Progenitor cell of endocrine pancreas (in vitro differentiated cells): ENCODE results near the gene IL5RA. TPM values are rescaled to one million over a fixed set of nuclear protein-coding genes. Genes with fewer than 3 reads are reported as not detected.

Experiments used
- DNase-seq: peaks from one replicate; pipeline ENCODE4 v3.0.0; 2021; ENCODE audit warnings: low spot score; ENCODE audit not compliant: unreplicated experiment
- H3K27ac Mint-ChIP-seq: 2 replicates; pipeline ENCODE4 v1.8.0; 2021; ENCODE audit warnings: mild to moderate bottlenecking, moderate library complexity, mixed read lengths
- H3K27me3 Mint-ChIP-seq: 2 replicates; pipeline ENCODE4 v1.8.0; 2021; ENCODE audit warnings: mixed read lengths
- H3K36me3 Mint-ChIP-seq: 2 replicates; pipeline ENCODE4 v1.8.0; 2022; ENCODE audit warnings: mixed read lengths; ENCODE audit not compliant: insufficient read depth
- H3K4me1 Mint-ChIP-seq: 2 replicates; pipeline ENCODE4 v1.8.0; 2021; ENCODE audit warnings: low read depth, mixed read lengths
- H3K4me3 Mint-ChIP-seq: 2 replicates; pipeline ENCODE4 v1.8.0; 2021; ENCODE audit warnings: low read depth, mild to moderate bottlenecking, moderate library complexity, mixed read lengths
- H3K9me3 Mint-ChIP-seq: 2 replicates; pipeline ENCODE4 v1.8.0; 2021; ENCODE audit warnings: low read depth, mixed read lengths
- CTCF ChIP-seq: fragments of 200-600 bp; sonication (generic); IDR thresholded peaks from one replicate; pipeline ENCODE4 v1.5.0; 2021; ENCODE audit warnings: antibody characterized with exemption, mild to moderate bottlenecking; ENCODE audit not compliant: unreplicated experiment
- total RNA-seq: library from RNA; stranded (reverse); gene quantifications from 2 replicates; pipeline ENCODE4 v1.2.1, GENCODE V29; 2021

IL5RA gene
- total RNA-seq, 1 donor from 2014 or later: not detected

- H3K4me1 Mint-ChIP-seq: no peaks in the 10 kb centered on the region
- no peaks in the 10 kb centered on the region for H3K36me3 Mint-ChIP-seq
- no peaks in the 10 kb centered on the region for H3K27me3 Mint-ChIP-seq
- H3K27ac Mint-ChIP-seq: no peak overlapping the region
- DNase-seq: no peak
- H3K9me3 Mint-ChIP-seq: no peaks in the 10 kb centered on the region
- no peak overlapping the region for H3K4me3 Mint-ChIP-seq
- TF ChIP-seq CTCF: no peak
Measured at GRCh38 chr3:3066378-3066777, 43.8 kb downstream of the IL5RA start.

GRCh38 chr3:3065876-3066275 is 44.3 kb downstream of the IL5RA start:
- Mint-ChIP-seq H3K4me1 (no peaks in the 10 kb centered on the region), H3K36me3 (no peaks in the 10 kb centered on the region), H3K27ac (no peak overlapping the region), H3K4me3 (no peak overlapping the region), H3K27me3 (no peaks in the 10 kb centered on the region), H3K9me3 (no peaks in the 10 kb centered on the region)
- DNase-seq: no peak
- TF ChIP-seq CTCF: no peak

GRCh38 chr3:3064297-3064696 is 45.9 kb downstream of the IL5RA start:
- no peaks in the 10 kb centered on the region for H3K4me1 Mint-ChIP-seq
- no peaks in the 10 kb centered on the region for H3K9me3 Mint-ChIP-seq
- no peak for DNase-seq
- no peak overlapping the region for H3K27ac Mint-ChIP-seq
- H3K27me3 Mint-ChIP-seq: no peaks in the 10 kb centered on the region
- no peak overlapping the region for H3K4me3 Mint-ChIP-seq
- H3K36me3 Mint-ChIP-seq: no peaks in the 10 kb centered on the region
- no peak for TF ChIP-seq CTCF

GRCh38 chr3:3059645-3060044 is 50.5 kb downstream of the IL5RA start:
- H3K9me3 Mint-ChIP-seq: no peaks in the 10 kb centered on the region

GRCh38 chr3:3053974-3054373 is 56.2 kb downstream of the IL5RA start:
- Mint-ChIP-seq H3K4me3 (no peak overlapping the region), H3K27me3 (no peaks in the 10 kb centered on the region), H3K4me1 (peaks cover 12% of the 10 kb centered on the region)

More at GRCh38 chr3:3059645-3060044, 50.5 kb downstream of the IL5RA start:
- TF ChIP-seq CTCF: no peak
- no peak overlapping the region for H3K27ac Mint-ChIP-seq
- no peaks in the 10 kb centered on the region for H3K27me3 Mint-ChIP-seq
- no peaks in the 10 kb centered on the region for H3K36me3 Mint-ChIP-seq
- peaks cover under 1% of the 10 kb centered on the region for H3K4me1 Mint-ChIP-seq
- no peak for DNase-seq
- no peak overlapping the region for H3K4me3 Mint-ChIP-seq

More at GRCh38 chr3:3053974-3054373, 56.2 kb downstream of the IL5RA start:
- no peak for DNase-seq
- no peaks in the 10 kb centered on the region for H3K9me3 Mint-ChIP-seq
- no peak for TF ChIP-seq CTCF
- H3K36me3 Mint-ChIP-seq: no peaks in the 10 kb centered on the region
- no peak overlapping the region for H3K27ac Mint-ChIP-seq
